ENCODE results near the gene DHX16. TPM values are rescaled to one million over a fixed set of nuclear protein-coding genes. Genes with fewer than 3 reads are reported as not detected.

DHX16 gene
- total and polyA plus RNA-seq, 12 donors: 15.9 to 28.6 (median 21.6) TPM

- intact Hi-C loops (cut with DNase I): no loop called here
- H3K27ac ChIP-seq: peak overlapping the region in 1 of 10 donors; percentile 86
- WGBS, 2 donors: 60 to 63% methylated on average over 2 of the region's 2 CpGs
- no peak for TF ChIP-seq CTCF (IDR thresholded peaks at IDR 0.05)
- H3K27me3 ChIP-seq: no peaks in the 10 kb centered on the region
- H3K36me3 ChIP-seq: peaks cover 6 to 66% (median 35%) of the 10 kb centered on the region in 9 donors
- no peak for ATAC-seq
- DNase-seq: no peak
- H3K4me3 ChIP-seq: no peak overlapping the region
- peaks cover 6 to 60% (median 54%) of the 10 kb centered on the region in 9 donors for H3K4me1 ChIP-seq
- H3K9me3 ChIP-seq: no peaks in the 10 kb centered on the region
Observed at GRCh38 chr6:30611856-30612194, 61.0 kb downstream of the DHX16 start.

- H3K9me3 ChIP-seq: no peaks in the 10 kb centered on the region
- no peak for TF ChIP-seq CTCF (IDR thresholded peaks at IDR 0.05)
- no peak for ATAC-seq
- no peak for DNase-seq
- WGBS, 2 donors: 79 to 83% methylated on average over 9 of the region's 9 CpGs
- peaks cover 3 to 66% (median 35%) of the 10 kb centered on the region in 9 donors for H3K36me3 ChIP-seq
- peak overlapping the region in 2 of 10 donors; percentile 17 to 86 for H3K27ac ChIP-seq
- peaks cover 6 to 60% (median 54%) of the 10 kb centered on the region in 9 donors for H3K4me1 ChIP-seq
- intact Hi-C loops (cut with DNase I): no loop called here
- no peak overlapping the region for H3K4me3 ChIP-seq
- H3K27me3 ChIP-seq: no peaks in the 10 kb centered on the region
Observed at GRCh38 chr6:30611150-30611855, 61.5 kb downstream of the DHX16 start.

GRCh38 chr6:30610065-30610464 is 62.7 kb downstream of the DHX16 start:
- DNase-seq: no peak
- H3K4me1 ChIP-seq: peaks cover 6 to 60% (median 54%) of the 10 kb centered on the region in 9 donors
- 78 to 82% methylated on average over 4 of the region's 4 CpGs for WGBS, 2 donors
- peak overlapping the region in 3 of 10 donors; percentile 5 to 38 (median 21) for H3K27ac ChIP-seq
- H3K27me3 ChIP-seq: no peaks in the 10 kb centered on the region
- H3K36me3 ChIP-seq: peaks cover 2 to 70% (median 42%) of the 10 kb centered on the region in 9 donors
- no peak overlapping the region for H3K4me3 ChIP-seq
- ATAC-seq: no peak
- H3K9me3 ChIP-seq: no peaks in the 10 kb centered on the region
- intact Hi-C loops (cut with DNase I): no loop called here
- no peak for TF ChIP-seq CTCF (IDR thresholded peaks at IDR 0.05)

GRCh38 chr6:30603961-30604360 is 68.8 kb downstream of the DHX16 start:
- 95 to 96% methylated on average over 13 of the region's 13 CpGs for WGBS, 2 donors
- Histone ChIP-seq H3K9me3 (no peaks in the 10 kb centered on the region), H3K4me3 (no peak overlapping the region), H3K27ac (no peak overlapping the region), H3K4me1 (peaks cover 0 to 16% (median 0%) of the 10 kb centered on the region in 9 donors), H3K27me3 (no peaks in the 10 kb centered on the region), H3K36me3 (peaks cover 23 to 95% (median 82%) of the 10 kb centered on the region in 9 donors)
- intact Hi-C loops (cut with DNase I): loop anchor here in 3 of 10 donors (5.0 to 10.0 kb wide), 3 partner anchors 59 to 119 kb away; partner anchors contain the start of gene HLA-E (in 1 of the 3)
- TF ChIP-seq CTCF (IDR thresholded peaks at IDR 0.05): no peak
- ATAC-seq (no peak), DNase-seq (no peak)

Other genes starting within 250 kb of the DHX16 start
- gene HLA-E, start 183.5 kb downstream of the DHX16 start, total RNA-seq: 100 to 1,000 TPM; 121 to 482 (median 155) TPM
- gene HLA-E, start 183.5 kb downstream of the DHX16 start, polyA plus RNA-seq: 100 to 1,000 TPM; 232 to 263 TPM
- 10 to 100 TPM; 17.3 to 34.1 (median 19.8) TPM for gene GNL1, start 116.5 kb downstream of the DHX16 start, total RNA-seq
- gene GNL1, start 116.5 kb downstream of the DHX16 start, polyA plus RNA-seq: 10 to 100 TPM; 20.3 to 29.9 TPM
- gene PRR3, start 115.7 kb downstream of the DHX16 start, total RNA-seq: 1 to 10 TPM; 1.7 to 4.2 (median 2.6) TPM
- gene PRR3, start 115.7 kb downstream of the DHX16 start, polyA plus RNA-seq: 1 to 10 TPM; 4.1 to 8.2 TPM
- gene ABCF1, start 101.6 kb downstream of the DHX16 start, total RNA-seq: 10 to 100 TPM; 37.1 to 49.1 (median 42.1) TPM
- gene ABCF1, start 101.6 kb downstream of the DHX16 start, polyA plus RNA-seq: 10 to 100 TPM; 32.6 to 36.6 TPM
- 10 to 100 TPM; 24.9 to 51.1 (median 33.1) TPM for gene PPP1R10, start 55.8 kb downstream of the DHX16 start, total RNA-seq
- gene PPP1R10, start 55.8 kb downstream of the DHX16 start, polyA plus RNA-seq: 10 to 100 TPM in 1 of 2 donors, 1 to 10 TPM in 1; 7.8 to 17.0 TPM
- 100 to 1,000 TPM; 106 to 144 (median 127) TPM for gene MRPS18B, start 55.2 kb downstream of the DHX16 start, total RNA-seq
- 100 to 1,000 TPM in 1 of 2 donors, 10 to 100 TPM in 1; 48.4 to 169 TPM for gene MRPS18B, start 55.2 kb downstream of the DHX16 start, polyA plus RNA-seq
- 1 to 10 TPM; 1.8 to 4.6 (median 2.8) TPM for gene ATAT1, start 46.1 kb downstream of the DHX16 start, total RNA-seq
- gene ATAT1, start 46.1 kb downstream of the DHX16 start, polyA plus RNA-seq: 1 to 10 TPM; 3.2 to 4.5 TPM
- gene C6orf136, start 25.9 kb downstream of the DHX16 start, total RNA-seq: 10 to 100 TPM; 39.8 to 77.4 (median 53.3) TPM
- 100 to 1,000 TPM in 1 of 2 donors, 10 to 100 TPM in 1; 42.4 to 134 TPM for gene C6orf136, start 25.9 kb downstream of the DHX16 start, polyA plus RNA-seq
- gene PPP1R18, start 13.6 kb upstream of the DHX16 start, total RNA-seq: 10 to 100 TPM in 9 of 10 donors, 1 to 10 TPM in 1; 8.2 to 47.7 (median 16.4) TPM
- gene PPP1R18, start 13.6 kb upstream of the DHX16 start, polyA plus RNA-seq: 10 to 100 TPM; 24.5 to 35.4 TPM
- 1 to 10 TPM; 1.6 to 7.1 (median 3.1) TPM for gene NRM, start 18.0 kb upstream of the DHX16 start, total RNA-seq
- gene NRM, start 18.0 kb upstream of the DHX16 start, polyA plus RNA-seq: 10 to 100 TPM; 10.4 to 11.6 TPM
- gene MDC1, start 44.3 kb upstream of the DHX16 start, total RNA-seq: 10 to 100 TPM; 15.3 to 21.7 (median 19.5) TPM
- 10 to 100 TPM; 11.2 to 18.1 TPM for gene MDC1, start 44.3 kb upstream of the DHX16 start, polyA plus RNA-seq
- 100 to 1,000 TPM; 144 to 437 (median 189) TPM for gene TUBB, start 47.3 kb upstream of the DHX16 start, total RNA-seq
- 100 to 1,000 TPM; 156 to 440 TPM for gene TUBB, start 47.3 kb upstream of the DHX16 start, polyA plus RNA-seq
- gene FLOT1, start 69.7 kb upstream of the DHX16 start, total RNA-seq: 100 to 1,000 TPM; 158 to 280 (median 184) TPM
- 100 to 1,000 TPM; 233 to 317 TPM for gene FLOT1, start 69.7 kb upstream of the DHX16 start, polyA plus RNA-seq
- 100 to 1,000 TPM in 6 of 10 donors, 10 to 100 TPM in 4; 15.6 to 309 (median 115) TPM for gene IER3, start 71.5 kb upstream of the DHX16 start, total RNA-seq
- gene IER3, start 71.5 kb upstream of the DHX16 start, polyA plus RNA-seq: 10 to 100 TPM; 25.3 to 93.9 TPM
- 10 to 100 TPM; 15.5 to 49.2 (median 26.9) TPM for gene DDR1, start 211.5 kb upstream of the DHX16 start, total RNA-seq
- gene DDR1, start 211.5 kb upstream of the DHX16 start, polyA plus RNA-seq: 10 to 100 TPM in 1 of 2 donors, 1 to 10 TPM in 1; 7.3 to 12.1 TPM
- 10 to 100 TPM in 8 of 10 donors, 1 to 10 TPM in 2; 8.3 to 25.1 (median 12.5) TPM for gene GTF2H4, start 235.2 kb upstream of the DHX16 start, total RNA-seq
- gene GTF2H4, start 235.2 kb upstream of the DHX16 start, polyA plus RNA-seq: 10 to 100 TPM; 15.9 to 27.0 TPM
- gene VARS2, start 241.2 kb upstream of the DHX16 start, total RNA-seq: 10 to 100 TPM; 13.4 to 28.4 (median 22.5) TPM
- gene VARS2, start 241.2 kb upstream of the DHX16 start, polyA plus RNA-seq: 10 to 100 TPM in 1 of 2 donors, 1 to 10 TPM in 1; 9.3 to 26.0 TPM